K562 (cell line): ENCODE measurements around the gene TALDO1.

ENCODE experiments used
- BRCA1 ChIP-seq, 2 experiments: fragments of 450-650 bp in 1 of 2; sonication (generic) in 1 of 2; formaldehyde crosslinking in 1 of 2; IDR thresholded peaks; 2 replicates each; pipeline versions ENCODE4 v1.5.0 to v1.6.1; 2017 to 2020; ENCODE audit warnings: mild to moderate bottlenecking in 1 of 2, missing genetic modification reagents in 1 of 2
- CTCF ChIP-seq, 3 experiments: IDR thresholded peaks in 2 of 3; conservative IDR thresholded peaks in 1 of 3; 2 replicates each; pipeline ENCODE4 v1.5.1; 2011 to 2012; ENCODE audit warnings: low read length in 3 of 3, mild to moderate bottlenecking in 3 of 3, control low read depth in 2 of 3, improper control_type of control experiment in 1 of 3, inconsistent platforms in 1 of 3, low read depth in 1 of 3, mixed read lengths in 1 of 3, moderate library complexity in 1 of 3; ENCODE audit not compliant: insufficient read depth in 2 of 3
- DPF2 ChIP-seq: fragments of 450-650 bp; IDR thresholded peaks from 2 replicates; pipeline ENCODE4 v1.6.1; 2016
- EGR1 ChIP-seq: fragments of 450-650 bp; conservative IDR thresholded peaks from 2 replicates; pipeline ENCODE4 v1.6.1; 2017; ENCODE audit warnings: mild to moderate bottlenecking
- ELK1 ChIP-seq: sonication (generic); formaldehyde crosslinking; IDR thresholded peaks from 2 replicates; pipeline ENCODE4 v1.8.1; 2022; ENCODE audit warnings: missing genetic modification reagents
- HIVEP1 ChIP-seq: fragments of 250-450 bp; sonication (Bioruptor Pico); IDR thresholded peaks from 2 replicates; pipeline ENCODE4 v1.4.0; 2020; ENCODE audit warnings: mild to moderate bottlenecking
- POLR2AphosphoS5 ChIP-seq: IDR thresholded peaks from 2 replicates; pipeline ENCODE4 v1.6.1; 2011; ENCODE audit warnings: mild to moderate bottlenecking, low read depth, low read length, moderate library complexity; ENCODE audit not compliant: control insufficient read depth, insufficient read depth
- TOE1 ChIP-seq, 2 experiments: fragments of 450-650 bp in 1 of 2; sonication (generic) in 1 of 2; formaldehyde crosslinking in 1 of 2; IDR thresholded peaks; 2 replicates each; pipeline versions ENCODE4 v1.7.1 to v1.8.0; 2016 to 2022; ENCODE audit warnings: borderline replicate concordance in 2 of 2, mild to moderate bottlenecking in 2 of 2, antibody characterized with exemption in 1 of 2, inconsistent platforms in 1 of 2, low read depth in 1 of 2, missing genetic modification reagents in 1 of 2, moderate library complexity in 1 of 2
- U2AF1 ChIP-seq: fragments of 200-400 bp; formaldehyde crosslinking; optimal IDR thresholded peaks from 2 replicates; pipeline ENCODE3; 2017; ENCODE audit warnings: mild to moderate bottlenecking, low read depth, low read length, moderate library complexity

GRCh38 chr11:779955-780532 lies 32.8 kb downstream of the TALDO1 start:
- no peak for TF ChIP-seq EGR1
- TF ChIP-seq U2AF1 = no peak
- TF ChIP-seq HIVEP1 = no peak
- no peak for TF ChIP-seq ELK1 (CRISPR knock-in tag)
- no peak for TF ChIP-seq TOE1 (IDR thresholded peaks at IDR 0.05; ENCODE audit: borderline replicate concordance)
- no peak for TF ChIP-seq TOE1 (CRISPR knock-in tag; IDR thresholded peaks at IDR 0.05; ENCODE audit: borderline replicate concordance, low read depth)
- no peak for TF ChIP-seq CTCF (IDR thresholded peaks at IDR 0.05 in 2 of 3, conservative IDR thresholded peaks at IDR 0.05 in 1 of 3; ENCODE audit: insufficient read depth in 2 of 3, low read depth in 1 of 3, low read length in 3 of 3)
- no peak for TF ChIP-seq DPF2
- no peak for TF ChIP-seq POLR2AphosphoS5
- no peak for TF ChIP-seq BRCA1 (IDR thresholded peaks at IDR 0.05)
- no peak for TF ChIP-seq BRCA1 (CRISPR knock-in tag; IDR thresholded peaks at IDR 0.05)
